Astrocyte of the cerebellum (primary cell): Measurements from ENCODE around the gene LIN52.

ENCODE experiments used
- DNase-seq: peaks from one replicate; pipeline ENCODE4 v3.0.0-alpha.2; 2011; ENCODE audit warnings: low read depth
- H3K4me3 ChIP-seq: 2 replicates; pipeline ENCODE4 v1.5.1; 2011; ENCODE audit warnings: mild to moderate bottlenecking, low read depth, low read length, moderate library complexity
- CTCF ChIP-seq: IDR thresholded peaks from 2 replicates; pipeline ENCODE4 v1.5.1; 2012; ENCODE audit warnings: low read length, low read depth, moderate library complexity, mild to moderate bottlenecking; ENCODE audit errors: missing control alignments
- in situ Hi-C: cut with HindIII; loops from 2 replicates; pipeline ENCODE4 v1.10.0; 2017; ENCODE audit warnings: low sequenced_read_pairs

Gene LIN52

GRCh38 chr14:74246542-74246941 lies 161.8 kb downstream of the LIN52 start:
- no peak overlapping the region for H3K4me3 ChIP-seq
- no peak for DNase-seq
- TF ChIP-seq CTCF: no peak
- in situ Hi-C loops: loop anchor here (25.0 kb wide), 1 partner anchor 134 kb away; no protein-coding TSS in a partner anchor

GRCh38 chr14:74248017-74248416 lies 163.3 kb downstream of the LIN52 start:
- in situ Hi-C loops: loop anchor here (25.0 kb wide), 1 partner anchor 136 kb away; no protein-coding TSS in a partner anchor
- no peak for DNase-seq
- no peak overlapping the region for H3K4me3 ChIP-seq
- no peak for TF ChIP-seq CTCF

GRCh38 chr14:74249433-74250375 lies 164.9 kb downstream of the LIN52 start:
- no peak for TF ChIP-seq CTCF
- no peak for DNase-seq
- H3K4me3 ChIP-seq: no peak overlapping the region
- in situ Hi-C loops: loop anchor here (25.0 kb wide), 1 partner anchor 137 kb away; no protein-coding TSS in a partner anchor
